Endometrial microvascular endothelial cells (primary cell): ENCODE results near the gene SYT17. TPM values are rescaled to one million over a fixed set of nuclear protein-coding genes. Genes with fewer than 3 reads are reported as not detected.
"Not testable (repeated sequence)": the region's sequence is repeated elsewhere in the genome, so short reads cannot be mapped to it uniquely, and the experiment has no call there.

Source experiments
- in situ Hi-C: cut with HindIII; loops from 2 replicates; pipeline ENCODE4 v1.10.0; 2017; ENCODE audit warnings: low sequenced_read_pairs, low pct_unique_long_range_greater_than_20kb; ENCODE audit errors: inconsistent ontology term
- total RNA-seq: library from RNA; depleted of rRNA; stranded (reverse); fragments of >200 nt; gene quantifications from one replicate; pipeline ENCODE4 v1.2.3, GENCODE V29; 2015; ENCODE audit errors: inconsistent ontology term

Gene SYT17
- total RNA-seq, 1 donor from 2014 or later: not detected

DNA sequence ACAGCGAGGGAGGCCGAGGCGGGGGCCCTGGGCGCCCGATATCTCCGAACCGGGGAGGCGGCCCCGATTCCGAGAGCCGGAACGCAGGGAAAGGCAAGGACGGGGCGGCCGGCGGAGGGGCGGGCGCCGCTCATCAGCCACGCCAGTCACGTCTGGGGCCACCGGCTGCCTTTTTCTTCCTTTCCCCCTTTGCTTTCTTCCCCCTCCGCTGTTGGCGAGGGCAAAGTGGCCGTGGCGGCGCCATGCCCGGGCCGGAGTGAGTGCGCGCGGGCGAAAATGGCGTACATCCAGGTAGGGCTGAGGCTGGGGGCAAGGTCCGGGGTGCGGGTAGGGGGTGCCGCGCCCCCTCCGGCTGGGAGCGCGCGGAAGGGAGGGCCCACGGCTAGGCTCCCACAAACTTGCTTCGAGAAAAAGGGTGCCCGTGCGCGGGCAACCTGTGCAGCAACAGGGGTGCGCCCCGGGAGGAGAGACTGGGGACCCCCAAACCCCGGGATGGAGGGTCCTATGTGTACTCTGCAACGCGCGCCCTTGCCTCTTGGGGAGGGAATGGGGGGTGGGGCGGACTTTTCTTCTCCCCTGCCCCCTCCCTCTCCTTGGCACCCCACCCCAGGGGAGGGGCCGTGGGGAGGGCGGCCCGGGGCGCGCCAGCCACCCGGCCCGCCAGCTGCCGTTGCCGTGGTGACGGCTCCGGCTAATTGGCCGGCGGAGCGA, 486 bp downstream of the SYT17 start:
- in situ Hi-C loops: no loop called here

DNA sequence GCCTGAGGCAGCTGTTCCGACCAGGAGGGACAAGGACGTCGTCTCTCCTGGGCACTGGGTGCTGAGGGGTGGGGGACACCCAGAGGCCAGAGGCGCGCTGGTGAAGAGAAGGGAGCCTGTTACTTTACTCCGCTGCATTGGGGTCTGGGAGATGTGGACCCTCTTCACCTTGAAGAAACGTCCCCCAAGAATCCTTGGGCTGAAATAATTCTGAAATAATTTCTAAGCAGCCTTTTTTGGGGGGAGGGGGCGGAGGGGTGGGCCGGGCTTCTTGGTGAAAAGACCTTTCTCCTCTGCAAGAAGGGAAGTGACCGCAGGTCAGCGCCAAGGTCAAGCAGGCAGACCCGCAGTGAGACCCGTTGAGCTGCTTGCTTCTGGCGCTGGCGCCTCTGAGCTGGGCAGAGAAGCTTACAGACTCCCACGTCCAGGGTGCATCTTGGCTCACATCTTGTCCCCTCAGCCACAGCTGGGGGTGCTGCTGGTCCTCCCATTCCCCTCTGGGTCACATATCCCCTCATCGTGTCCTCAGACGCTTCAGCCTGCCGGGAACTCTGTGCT, 1.1 kb downstream of the SYT17 start:
- in situ Hi-C loops: no loop called here

DNA sequence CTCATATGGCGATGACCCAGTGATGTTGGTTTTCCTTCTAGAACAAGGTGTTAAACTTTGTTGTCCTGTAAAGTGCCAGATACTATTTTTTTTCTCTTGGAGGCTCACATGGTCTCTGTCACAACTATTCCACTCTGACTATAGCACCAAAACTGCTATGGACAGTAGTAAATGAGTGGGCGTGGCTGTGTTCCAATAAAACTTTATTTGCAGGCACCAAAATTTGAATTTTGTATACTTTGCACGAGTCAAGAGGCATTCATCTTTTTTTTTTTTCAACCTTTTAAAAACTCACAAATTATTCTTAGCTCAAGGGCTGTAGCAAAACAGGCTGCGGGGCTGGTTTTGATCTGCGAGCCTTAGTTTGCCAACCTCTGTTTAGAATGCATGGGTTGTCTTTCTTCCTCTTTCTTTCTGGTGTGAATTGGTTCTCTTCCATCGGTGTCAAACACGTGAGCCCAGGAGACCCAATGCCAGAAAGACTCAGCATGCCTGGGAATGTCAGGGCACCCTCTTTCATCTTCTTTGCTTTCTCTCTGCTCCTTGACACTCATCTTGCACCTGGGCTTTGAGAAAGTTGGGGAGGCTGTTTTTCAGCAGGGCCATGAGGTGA, 2.1 kb downstream of the SYT17 start:
- in situ Hi-C loops: no loop called here

DNA sequence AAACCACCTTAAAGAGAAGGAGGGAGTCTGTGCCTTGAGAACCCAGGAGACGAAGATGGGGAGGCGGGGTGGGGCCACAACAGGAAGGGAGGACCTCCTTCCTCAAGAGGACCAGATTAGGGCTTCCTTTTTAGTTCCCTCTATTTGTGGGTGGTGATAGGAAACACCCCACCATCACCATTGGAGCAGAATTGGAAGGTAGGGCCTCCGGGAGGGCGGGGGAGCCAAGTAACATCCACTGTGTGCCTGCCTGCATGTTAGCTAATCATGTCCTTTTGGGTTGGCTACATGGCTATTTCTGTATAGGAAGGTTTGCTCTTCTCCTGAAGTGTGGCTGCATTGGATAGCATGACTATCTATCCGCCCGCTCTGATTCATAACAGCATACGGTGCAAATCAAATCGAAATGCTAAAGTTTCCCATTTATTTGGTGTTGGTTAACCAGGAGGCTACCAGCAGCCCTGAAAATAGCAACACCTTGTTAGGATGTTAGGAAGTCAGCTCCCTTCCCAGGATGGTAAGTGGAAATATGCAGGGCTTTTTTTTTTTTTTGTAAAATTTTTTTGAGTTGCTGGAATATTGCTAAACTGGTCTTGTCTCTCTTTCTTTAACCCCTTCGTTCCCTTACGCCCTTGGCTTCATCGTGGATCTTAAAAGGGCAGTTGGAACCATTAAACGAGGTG, 4.2 kb downstream of the SYT17 start:
- in situ Hi-C loops: no loop called here

DNA sequence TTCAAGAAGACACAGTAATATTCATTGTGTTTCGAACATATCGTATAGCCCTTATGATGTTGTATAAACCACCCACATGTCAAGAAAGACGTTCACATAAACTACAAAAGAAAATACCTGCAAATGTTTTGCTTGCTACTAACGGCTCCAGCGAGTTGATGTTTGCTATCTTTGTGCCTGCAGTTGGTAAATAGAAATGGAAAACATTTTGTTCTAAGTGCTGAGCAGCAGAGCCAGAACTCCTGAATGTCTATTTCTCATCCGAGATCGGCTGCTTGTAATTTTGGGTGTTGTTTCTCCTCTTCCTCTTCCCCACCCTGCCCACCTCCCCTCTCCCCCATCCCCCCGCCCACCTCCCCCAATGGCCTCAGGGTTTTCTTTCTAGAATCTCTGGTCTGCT, 5.0 kb downstream of the SYT17 start:
- in situ Hi-C loops: no loop called here

DNA sequence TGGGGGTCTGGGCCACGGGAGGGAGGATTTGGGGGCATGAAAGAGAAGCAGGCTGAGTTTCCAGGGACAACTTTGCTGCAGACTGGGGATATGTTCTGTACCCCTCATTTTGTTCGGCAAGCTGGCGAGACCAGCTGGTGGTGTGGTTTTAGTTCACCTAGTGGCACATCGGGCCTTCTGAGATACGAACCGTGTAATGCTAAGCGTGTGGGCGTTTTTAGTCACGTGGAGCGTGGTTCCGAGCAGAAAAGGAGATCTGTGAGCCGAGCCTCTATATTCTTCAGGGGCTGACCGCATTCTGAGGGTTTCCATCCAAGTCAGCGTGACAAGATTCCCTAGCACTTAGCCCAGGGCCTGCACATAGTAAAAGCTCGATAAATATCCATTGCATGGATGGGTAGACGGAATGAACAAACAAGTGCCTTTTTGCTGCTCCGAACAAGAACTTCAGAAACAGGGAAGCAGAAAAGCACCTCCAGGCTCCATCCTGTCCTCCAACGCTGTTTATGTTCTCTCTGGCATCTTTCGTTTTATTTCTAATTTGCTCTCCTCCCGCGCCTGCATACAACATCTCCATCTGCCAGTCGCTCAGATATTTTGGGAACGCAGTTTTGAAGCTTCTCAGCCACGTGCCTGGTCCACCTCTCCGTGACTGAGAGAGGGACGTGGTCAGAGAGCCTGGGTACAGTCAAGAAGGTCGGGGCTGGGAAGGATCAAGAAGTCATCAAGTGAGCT, 5.8 kb downstream of the SYT17 start:
- in situ Hi-C loops: no loop called here

DNA sequence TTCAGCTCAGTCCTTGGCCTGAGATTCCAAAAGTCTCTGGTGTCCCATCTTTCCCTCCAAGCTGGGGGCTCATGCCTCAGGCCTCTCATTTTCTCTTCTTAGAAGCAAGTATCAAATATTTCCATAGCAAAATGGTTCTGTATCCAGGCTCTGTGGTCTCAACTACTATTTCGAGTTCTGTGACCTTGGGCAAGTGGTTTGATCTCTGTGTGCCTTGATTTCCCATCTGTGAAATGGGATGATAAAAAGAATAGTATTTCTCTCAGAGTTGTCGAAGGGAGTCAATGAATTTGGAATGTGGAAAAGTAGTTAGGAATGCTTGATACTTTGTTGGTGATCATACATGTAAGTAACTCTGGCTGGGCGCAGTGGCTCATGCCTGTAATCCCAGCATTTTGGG, 6.4 kb downstream of the SYT17 start:
- in situ Hi-C loops: no loop called here

DNA sequence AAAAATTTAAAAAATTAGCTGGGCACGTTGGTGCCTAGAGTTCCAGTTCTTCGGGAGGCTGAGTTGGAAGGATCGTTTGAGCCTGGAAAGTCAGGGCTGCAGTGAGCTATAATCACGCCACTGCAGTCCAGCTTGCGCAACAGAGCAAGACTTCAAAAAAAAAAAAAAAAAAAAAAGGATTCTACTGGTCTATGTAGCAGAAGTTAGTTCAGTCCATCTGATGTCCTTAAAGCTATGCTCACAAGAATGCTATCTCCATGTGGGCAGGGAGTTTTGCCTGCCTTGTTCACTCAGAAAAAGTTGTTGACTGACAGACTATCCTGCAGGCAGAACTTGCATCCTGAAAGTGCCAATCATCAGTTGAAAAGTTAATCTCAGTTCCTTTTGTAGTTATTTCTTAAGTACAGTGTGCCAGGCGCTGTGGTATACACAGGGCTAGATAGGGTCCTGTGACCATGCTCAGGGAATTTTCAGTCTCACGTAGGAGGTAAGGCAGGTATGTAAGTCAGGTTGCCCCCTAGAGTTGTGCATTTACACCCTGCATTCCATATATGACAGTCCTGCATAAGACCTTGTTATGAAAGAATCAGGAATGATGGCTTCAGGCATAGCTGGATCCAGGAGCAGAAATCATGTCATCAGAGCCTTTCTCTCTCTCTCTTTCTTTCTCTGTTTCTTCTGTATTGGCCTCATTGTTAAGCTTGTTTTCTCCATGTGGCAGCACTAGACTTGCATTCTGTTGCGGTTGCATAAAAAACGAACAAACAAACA, 7.6 kb downstream of the SYT17 start:
- in situ Hi-C loops: no loop called here

DNA sequence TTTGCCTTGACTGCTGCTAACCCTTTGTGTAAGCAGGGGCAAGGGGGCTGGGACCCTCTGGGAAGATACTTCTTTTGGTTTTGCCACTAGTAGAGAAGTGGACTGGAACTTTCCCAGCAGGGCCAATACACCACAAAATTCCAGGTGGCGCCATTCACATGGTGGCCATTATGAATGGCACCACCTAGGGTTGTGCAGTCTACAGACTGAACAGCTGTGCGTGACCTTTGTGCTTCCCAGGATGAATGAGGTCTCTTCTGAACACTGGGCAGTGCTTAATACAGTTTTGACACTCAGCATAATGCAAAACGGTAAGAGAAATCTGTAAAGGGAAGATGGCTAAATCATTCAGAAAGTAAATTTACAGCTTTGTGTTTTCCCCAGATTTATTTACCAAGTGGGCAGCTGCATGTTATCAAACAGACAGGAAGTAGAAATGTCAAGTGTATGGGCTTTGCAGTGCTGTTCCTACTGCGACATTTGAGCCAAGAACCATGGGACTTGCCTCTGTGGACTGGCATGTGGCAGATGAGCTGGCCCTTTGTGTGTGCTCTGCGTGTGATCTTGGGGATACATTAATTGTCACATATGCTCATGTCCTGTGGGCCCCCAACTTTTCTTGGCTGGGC, 9.2 kb downstream of the SYT17 start:
- in situ Hi-C loops: no loop called here

DNA sequence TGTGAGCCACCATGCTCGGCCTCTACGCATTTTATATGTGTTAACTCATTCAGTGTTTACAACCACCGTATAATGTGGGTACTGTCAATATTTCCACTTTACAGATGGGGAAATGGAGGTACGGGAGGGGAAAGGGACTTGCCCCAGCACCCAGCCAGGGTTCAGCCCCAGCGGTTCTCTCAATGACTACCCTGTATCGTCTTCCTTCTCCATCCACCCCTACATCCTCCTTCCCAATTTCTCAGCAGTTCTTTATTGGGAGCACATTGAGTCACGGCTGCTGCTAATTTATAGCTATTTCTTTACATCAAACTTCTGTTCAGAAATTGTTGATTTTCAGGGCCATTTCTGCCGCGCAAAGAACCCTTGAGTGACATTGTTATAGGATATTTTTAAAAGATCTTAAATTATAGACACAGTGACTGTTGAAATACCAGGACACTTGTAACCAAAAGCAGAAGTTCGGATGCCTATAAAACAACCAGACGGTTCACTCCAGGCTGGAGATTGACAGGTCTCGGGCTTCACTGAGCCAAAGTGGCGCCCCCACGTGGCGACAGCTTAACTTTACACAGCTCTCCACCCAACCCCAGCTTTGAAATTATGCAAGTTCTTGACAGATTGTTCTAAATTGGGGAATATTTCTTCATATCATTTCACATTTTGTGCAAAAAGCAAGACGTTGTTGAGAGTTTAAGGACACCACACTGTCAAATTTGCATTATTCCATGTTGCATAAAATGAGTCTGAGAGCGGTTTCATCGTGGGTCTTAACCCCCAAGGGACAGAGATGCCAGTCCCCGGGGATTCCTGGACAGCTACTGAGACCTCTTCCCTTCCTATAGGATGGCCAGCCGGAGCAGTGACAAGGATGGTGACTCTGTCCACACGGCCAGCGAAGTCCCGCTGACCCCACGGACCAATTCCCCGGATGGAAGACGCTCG, 11.8 kb downstream of the SYT17 start:
- in situ Hi-C loops: no loop called here

DNA sequence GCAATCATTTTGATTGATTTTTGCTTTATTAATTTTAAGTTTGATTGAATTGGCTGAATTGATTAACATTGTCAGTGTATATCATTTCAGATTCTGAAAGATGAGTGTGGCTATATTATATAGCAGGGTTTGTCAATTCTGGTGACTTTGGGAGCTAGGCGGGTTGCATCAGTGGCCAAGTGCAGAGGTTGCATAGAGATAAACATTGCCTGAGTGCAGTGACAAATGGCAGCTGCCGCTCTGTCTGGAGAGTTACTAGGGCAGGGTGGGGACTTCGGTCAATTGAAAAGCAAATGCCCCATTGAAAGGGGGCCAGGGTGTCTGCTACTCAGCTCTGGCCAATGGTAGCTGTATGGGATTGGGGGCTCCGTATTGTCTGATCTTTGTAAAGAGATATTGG, 12.7 kb downstream of the SYT17 start:
- in situ Hi-C loops: no loop called here

DNA sequence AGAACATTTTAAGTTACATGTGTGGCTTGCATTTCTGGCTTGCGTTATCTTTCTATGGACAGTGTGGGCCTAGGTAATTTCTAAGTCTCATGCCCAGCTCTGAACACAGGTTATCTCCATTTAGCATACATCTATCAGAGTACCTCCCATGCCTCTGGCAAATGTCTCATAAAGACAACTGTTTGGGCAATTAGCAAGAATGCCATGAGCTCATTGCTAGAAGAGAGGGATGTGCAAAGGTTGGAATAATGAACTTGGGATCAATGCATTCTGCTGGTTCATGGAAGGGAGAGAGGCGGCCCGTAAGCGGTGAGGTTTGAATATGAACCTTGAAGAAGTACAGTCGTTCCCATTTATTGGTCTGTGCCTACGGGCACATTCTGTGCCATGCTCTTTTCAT, 14.4 kb downstream of the SYT17 start:
- in situ Hi-C loops: no loop called here

DNA sequence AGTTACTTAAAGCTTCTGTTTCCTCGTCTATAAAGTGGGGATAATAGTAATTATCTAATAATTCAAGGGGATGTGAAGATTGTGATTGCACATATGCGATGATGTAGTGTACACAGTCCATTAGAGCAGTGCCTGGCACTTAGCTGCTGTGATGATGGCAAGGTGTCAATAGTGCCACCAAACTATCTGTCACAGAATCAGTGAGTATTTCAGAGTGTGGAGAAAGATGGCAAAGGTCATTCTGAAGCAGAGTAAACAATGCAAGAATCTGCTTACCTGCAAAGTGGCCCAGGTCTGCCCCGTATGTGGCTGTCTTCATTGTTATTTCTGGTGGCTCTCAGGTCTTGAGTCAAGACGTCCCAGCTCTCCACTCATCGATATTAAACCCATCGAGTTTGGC, 15.1 kb downstream of the SYT17 start:
- in situ Hi-C loops: no loop called here

DNA sequence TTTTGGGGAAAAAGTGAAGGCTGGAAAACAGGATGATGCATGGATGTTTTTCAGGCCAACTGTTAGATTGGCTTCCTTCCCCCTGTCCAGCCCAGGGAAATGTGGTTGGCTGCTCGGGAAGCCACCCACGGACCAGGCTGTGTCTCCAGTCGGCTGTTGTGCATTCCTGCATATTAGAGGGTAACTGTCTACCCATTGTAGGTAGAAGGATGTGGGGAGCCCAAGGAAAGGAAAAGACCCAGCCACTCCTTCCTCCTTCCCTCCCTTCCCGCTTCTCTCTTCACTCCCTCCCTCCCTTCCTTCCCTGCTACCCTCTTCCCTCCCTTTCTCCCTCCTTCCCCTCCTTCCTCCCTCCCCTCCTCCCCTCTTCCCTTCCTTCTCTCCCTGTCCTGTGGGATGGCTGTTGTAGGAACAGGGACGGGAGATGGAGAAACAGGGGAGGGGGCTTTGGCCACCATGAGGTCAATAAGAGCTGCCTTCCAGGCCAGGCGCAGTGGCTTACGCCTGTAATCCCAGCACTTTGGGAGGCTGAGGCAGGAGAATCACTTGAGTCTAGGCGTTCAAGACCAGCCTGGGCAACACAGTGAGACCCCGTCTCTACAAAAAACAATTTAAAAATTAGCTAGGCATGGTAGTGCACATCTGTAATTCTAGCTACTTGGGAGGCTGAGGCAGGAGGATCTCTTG, 16.9 kb downstream of the SYT17 start:
- in situ Hi-C loops: no loop called here

DNA sequence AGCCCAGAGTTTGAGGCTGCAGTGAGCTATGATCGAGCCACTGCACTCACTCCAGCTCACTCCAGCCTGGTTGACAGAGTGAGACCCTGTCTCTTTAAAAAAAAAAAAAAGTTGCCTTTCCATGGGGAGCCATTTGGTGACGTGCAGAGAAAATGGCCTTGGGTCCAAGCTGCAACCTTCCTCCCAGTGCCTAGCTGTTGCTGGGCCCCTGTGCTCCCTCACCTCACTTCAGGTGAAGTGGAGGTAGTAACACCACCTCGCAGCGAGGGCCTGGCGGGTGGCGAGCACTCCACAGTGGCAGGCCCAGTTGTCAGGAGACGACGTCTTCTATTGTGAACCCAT, 17.4 kb downstream of the SYT17 start:
- in situ Hi-C loops: no loop called here

DNA sequence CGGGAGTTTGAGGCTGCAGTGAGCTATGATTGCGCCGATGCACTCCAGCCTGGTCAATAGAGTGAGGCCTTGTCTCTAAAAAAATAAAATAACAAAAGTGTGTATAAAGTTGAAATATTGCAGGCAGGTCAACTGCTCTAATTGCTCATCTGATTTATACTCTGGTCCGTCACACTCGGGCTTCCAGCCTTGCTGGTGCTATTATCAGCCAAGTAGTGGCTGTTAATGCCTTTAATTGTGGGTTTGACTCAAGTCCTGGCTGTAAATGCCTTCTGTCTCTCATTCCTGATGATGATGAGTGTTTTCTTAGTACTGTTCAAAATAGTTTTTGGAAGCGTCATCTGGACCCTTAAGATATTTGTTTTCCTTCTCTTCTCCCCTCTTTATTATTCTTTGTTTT, 18.4 kb downstream of the SYT17 start:
- in situ Hi-C loops: no loop called here

DNA sequence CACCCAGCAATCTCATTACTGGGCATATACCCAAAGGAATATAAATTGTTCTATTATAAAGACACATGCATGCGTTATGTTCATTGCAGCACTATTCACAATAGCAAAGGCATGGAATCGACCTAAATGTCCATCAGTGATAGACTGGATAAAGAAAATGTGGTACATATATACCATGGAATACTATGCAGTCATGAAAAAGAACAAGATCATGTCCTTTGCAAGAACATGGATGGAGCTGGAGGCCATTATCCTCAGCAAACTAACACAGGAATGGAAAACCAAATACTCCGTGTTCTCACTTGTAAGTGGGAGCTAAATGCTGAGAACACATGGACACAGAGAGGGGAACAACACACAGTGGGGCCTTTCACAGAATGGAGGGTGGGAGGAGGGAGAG, 19.9 kb downstream of the SYT17 start:
- in situ Hi-C loops: not testable (repeated sequence)
